22Rv1 (cell line): ENCODE data around the gene AFF1.

ENCODE experiments used
- ZFX ChIP-seq: fragments of 450-650 bp; IDR thresholded peaks from 2 replicates; pipeline ENCODE4 v1.6.1; 2017; ENCODE audit warnings: antibody characterized with exemption, borderline replicate concordance
- TF ChIP-seq, protein P1 (sequence below): fragments of 450-650 bp; IDR thresholded peaks from 2 replicates; pipeline ENCODE4 v1.5.1; 2017; ENCODE audit warnings: mild to moderate bottlenecking

DNA sequence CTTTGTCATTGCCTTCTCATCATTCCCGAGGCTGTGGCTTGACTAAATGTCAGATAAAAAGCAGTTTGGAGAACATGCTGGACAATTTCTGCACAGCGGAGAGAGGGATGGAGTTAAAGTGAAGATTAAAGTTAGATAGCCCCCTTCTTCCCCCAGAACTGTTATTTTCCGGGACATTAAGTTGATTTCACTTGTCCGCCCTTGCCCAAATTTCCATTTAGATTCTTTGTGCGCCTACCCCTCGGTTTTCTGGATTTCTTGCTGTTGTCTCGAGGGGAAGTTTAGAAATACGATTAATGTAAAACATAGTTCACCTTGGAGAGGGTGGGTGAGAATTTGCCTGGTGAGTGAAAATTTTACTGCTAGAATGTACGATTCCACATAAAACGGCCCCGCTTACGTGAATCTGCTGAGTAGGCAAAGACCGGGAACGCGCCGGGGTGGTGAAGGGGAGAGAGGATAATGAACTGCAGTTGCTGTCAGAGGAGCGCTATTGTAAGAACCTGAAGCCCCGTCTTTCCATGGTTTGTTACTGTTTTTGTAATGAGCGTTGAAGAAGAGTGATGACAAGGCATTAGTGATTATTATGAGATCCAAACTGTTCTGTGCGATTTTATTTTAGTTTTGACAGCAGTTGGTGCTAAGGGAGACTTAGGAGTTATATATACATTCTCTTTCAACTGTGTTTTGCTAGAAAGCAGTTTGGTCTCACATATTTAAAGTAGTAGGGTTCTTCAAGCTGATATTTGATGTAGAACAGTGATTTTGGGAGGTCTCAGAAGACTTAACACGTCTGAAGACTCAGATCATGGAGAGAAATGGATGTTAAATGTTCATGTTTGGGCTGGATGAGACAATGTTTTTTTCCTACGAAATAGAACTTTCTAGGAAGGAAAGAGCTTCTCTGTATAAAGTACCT lies 73.0 kb downstream of the AFF1 start:
- TF ChIP-seq, protein P1, sequence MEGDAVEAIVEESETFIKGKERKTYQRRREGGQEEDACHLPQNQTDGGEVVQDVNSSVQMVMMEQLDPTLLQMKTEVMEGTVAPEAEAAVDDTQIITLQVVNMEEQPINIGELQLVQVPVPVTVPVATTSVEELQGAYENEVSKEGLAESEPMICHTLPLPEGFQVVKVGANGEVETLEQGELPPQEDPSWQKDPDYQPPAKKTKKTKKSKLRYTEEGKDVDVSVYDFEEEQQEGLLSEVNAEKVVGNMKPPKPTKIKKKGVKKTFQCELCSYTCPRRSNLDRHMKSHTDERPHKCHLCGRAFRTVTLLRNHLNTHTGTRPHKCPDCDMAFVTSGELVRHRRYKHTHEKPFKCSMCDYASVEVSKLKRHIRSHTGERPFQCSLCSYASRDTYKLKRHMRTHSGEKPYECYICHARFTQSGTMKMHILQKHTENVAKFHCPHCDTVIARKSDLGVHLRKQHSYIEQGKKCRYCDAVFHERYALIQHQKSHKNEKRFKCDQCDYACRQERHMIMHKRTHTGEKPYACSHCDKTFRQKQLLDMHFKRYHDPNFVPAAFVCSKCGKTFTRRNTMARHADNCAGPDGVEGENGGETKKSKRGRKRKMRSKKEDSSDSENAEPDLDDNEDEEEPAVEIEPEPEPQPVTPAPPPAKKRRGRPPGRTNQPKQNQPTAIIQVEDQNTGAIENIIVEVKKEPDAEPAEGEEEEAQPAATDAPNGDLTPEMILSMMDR: no peak
- TF ChIP-seq ZFX: no peak
